HepG2 (cell line): ENCODE data around the gene MFSD6. TPM values are rescaled to one million over a fixed set of nuclear protein-coding genes. Genes with fewer than 3 reads are reported as not detected.

ENCODE experiments used
- ATAC-seq: fragments of 200-7000 bp; cut with Tn5 transposase; 3 replicates; pipeline ENCODE4 v1.9.1; 2020; ENCODE audit warnings: mild to moderate bottlenecking, moderate library complexity
- BruUV-seq: library from RNA; stranded (reverse); fragments of 400-500 nt; replicated peaks from 2 replicates; lab custom pipeline; 2021; lab: Mats Ljungman, UMichigan
- CTCF ChIA-PET: fragments of 300-600 bp; formaldehyde crosslinking; extraction: SDS; loops from one replicate; lab custom pipeline; 2021; ENCODE audit warnings: low total read pairs, inconsistent platforms, low intra/inter-chr PET ratio; lab: Yijun Ruan, JAX
- POLR2A ChIA-PET: fragments of 350-600 bp; sonication (Branson Sonifier 250); formaldehyde crosslinking; loops from one replicate; lab custom pipeline; 2020; ENCODE audit warnings: antibody characterized with exemption, inconsistent platforms; lab: Yijun Ruan, JAX
- DNase-seq: peaks from one replicate; pipeline ENCODE4 v3.0.0-alpha.2; 2015; ENCODE audit warnings: low spot score
- FAIRE-seq: peaks from 3 replicates; lab custom pipeline; 2011; peaks lifted over from hg19 to GRCh38; lab: Jason Lieb, UNC
- H2AFZ ChIP-seq: one replicate; pipeline ENCODE4 v1.6.1; 2011; ENCODE audit warnings: low read length, inconsistent platforms
- H3K27ac ChIP-seq: fragments of 300-600 bp; 3 replicates; pipeline ENCODE4 v1.8.0; 2011; ENCODE audit warnings: mixed run types, mild to moderate bottlenecking, mixed read lengths, low read length, inconsistent platforms; ENCODE audit not compliant: insufficient read depth; ENCODE audit errors: extremely low read length
- H3K27me3 ChIP-seq, 2 experiments: fragments of 200-600 bp in 1 of 2; 2 replicates in 1 of 2; 3 replicates in 1 of 2; pipeline versions ENCODE4 v1.6.0 to v1.8.0; 2011; ENCODE audit warnings: low read length in 2 of 2, mild to moderate bottlenecking in 2 of 2, moderate library complexity in 2 of 2, inconsistent platforms in 1 of 2; ENCODE audit not compliant: insufficient read depth in 2 of 2, control insufficient read depth in 1 of 2
- H3K36me3 ChIP-seq, 2 experiments: fragments of 200-600 bp in 1 of 2; replicated peaks in 1 of 2; 2 replicates in 1 of 2; 3 replicates in 1 of 2; pipeline versions ENCODE4 v1.5.1 to v1.8.0; 2011; ENCODE audit warnings: low read length in 2 of 2, inconsistent platforms in 1 of 2; ENCODE audit not compliant: insufficient read depth in 2 of 2, control insufficient read depth in 1 of 2
- H3K4me1 ChIP-seq: 2 replicates; pipeline ENCODE4 v1.5.1; 2012; ENCODE audit warnings: low read length, inconsistent platforms; ENCODE audit not compliant: insufficient read depth
- H3K4me2 ChIP-seq: 2 replicates; pipeline ENCODE4 v1.6.0; 2011; ENCODE audit warnings: low read depth, low read length, inconsistent platforms
- H3K4me3 ChIP-seq, 3 experiments: fragments of 200-600 bp in 1 of 3; sonication (generic), shearing (Covaris generic) in 1 of 3; replicated peaks in 1 of 3; 2 replicates each; pipeline ENCODE4 v1.5.1; 2011 to 2016; ENCODE audit warnings: low read length in 3 of 3, inconsistent platforms in 2 of 3, low read depth in 2 of 3, mild to moderate bottlenecking in 2 of 3, control low read depth in 1 of 3, mixed read lengths in 1 of 3; ENCODE audit not compliant: insufficient read depth in 1 of 3
- H3K79me2 ChIP-seq: one replicate; pipeline ENCODE4 v1.6.1; 2011; ENCODE audit warnings: low read length, inconsistent platforms; ENCODE audit not compliant: insufficient read depth
- H3K9ac ChIP-seq: 2 replicates; pipeline ENCODE4 v1.6.0; 2011; ENCODE audit warnings: mild to moderate bottlenecking, low read depth, low read length, inconsistent platforms; ENCODE audit not compliant: insufficient read depth
- H3K9me3 ChIP-seq: 2 replicates; pipeline ENCODE4 v1.5.1; 2012; ENCODE audit warnings: mild to moderate bottlenecking, low read length
- H4K20me1 ChIP-seq: 2 replicates; pipeline ENCODE4 v1.6.0; 2011; ENCODE audit warnings: inconsistent platforms, mild to moderate bottlenecking, low read length, moderate library complexity; ENCODE audit not compliant: insufficient read depth
- AFF4 ChIP-seq: sonication (generic); formaldehyde crosslinking; IDR thresholded peaks from 2 replicates; pipeline ENCODE4 v1.4.0; 2020; ENCODE audit warnings: missing genetic modification reagents
- CBX2 ChIP-seq, 2 experiments: fragments of 200-600 bp in 1 of 2; sonication (generic); formaldehyde crosslinking in 1 of 2; IDR thresholded peaks; 2 replicates each; pipeline versions ENCODE4 v1.7.0 to v1.8.1; 2018 to 2022; ENCODE audit warnings: low read depth in 2 of 2, low read length in 1 of 2, mild to moderate bottlenecking in 1 of 2, missing genetic modification reagents in 1 of 2
- FLYWCH1 ChIP-seq: sonication (generic); formaldehyde crosslinking; IDR thresholded peaks from 2 replicates; pipeline ENCODE4 v1.8.1; 2023; ENCODE audit warnings: mild to moderate bottlenecking, missing genetic modification reagents
- FOXK1 ChIP-seq: sonication (generic); formaldehyde crosslinking; IDR thresholded peaks from 2 replicates; pipeline ENCODE4 v1.4.0; 2020; ENCODE audit warnings: low read depth, missing genetic modification reagents, borderline replicate concordance
- GATA4 ChIP-seq: sonication (generic); IDR thresholded peaks from 2 replicates; pipeline ENCODE4 v1.6.1; 2016; ENCODE audit warnings: antibody characterized with exemption, low read depth, borderline replicate concordance
- GATAD1 ChIP-seq: IDR thresholded peaks from 2 replicates; pipeline ENCODE4 v1.6.1; 2016; ENCODE audit warnings: missing genetic modification reagents, missing compliant biosample characterization
- MTF1 ChIP-seq: sonication (generic); formaldehyde crosslinking; IDR thresholded peaks from 2 replicates; pipeline ENCODE4 v1.5.0; 2020; ENCODE audit warnings: missing genetic modification reagents
- NBN ChIP-seq: fragments of 450-650 bp; conservative IDR thresholded peaks from 2 replicates; pipeline ENCODE4 v1.6.1; 2017
- PAX8 ChIP-seq: sonication (generic); formaldehyde crosslinking; IDR thresholded peaks from 2 replicates; pipeline ENCODE4 v1.8.0; 2022; ENCODE audit warnings: mild to moderate bottlenecking, missing genetic modification reagents, borderline replicate concordance
- TEF ChIP-seq: sonication (generic); formaldehyde crosslinking; IDR thresholded peaks from 2 replicates; pipeline ENCODE4 v1.5.0; 2020; ENCODE audit warnings: missing genetic modification reagents
- ZBTB38 ChIP-seq: sonication (generic); formaldehyde crosslinking; IDR thresholded peaks from 2 replicates; pipeline ENCODE4 v1.5.1; 2020; ENCODE audit warnings: mild to moderate bottlenecking, missing genetic modification reagents
- ZNF605 ChIP-seq: sonication (generic); formaldehyde crosslinking; IDR thresholded peaks from 2 replicates; pipeline ENCODE4 v1.8.0; 2022; ENCODE audit warnings: mild to moderate bottlenecking, missing genetic modification reagents
- WGBS: methylation state at CpG from one replicate; pipeline ENCODE4 v1.1.6; 2017; ENCODE audit warnings: low lambda C conversion rate; 5-methylcytosine and 5-hydroxymethylcytosine counted together
- in situ Hi-C: cut with HindIII; loops from 2 replicates; pipeline ENCODE4 v1.10.0; 2017; ENCODE audit warnings: low pct_unique_long_range_greater_than_20kb; ENCODE audit not compliant: extremely low pct_ligation_motif_present
- intact Hi-C: fragments of 100-400 bp; cut with micrococcal nuclease; formaldehyde crosslinking; loops from one replicate; pipeline ENCODE4 v1.10.0; 2022; ENCODE audit not compliant: unreplicated experiment
- polyA plus RNA-seq, 8 experiments: library from polyadenylated mRNA; depleted of rRNA in 3 of 8; stranded (reverse) in 7 of 8; unstranded in 1 of 8; fragments of >200 nt; fragmentation: Illumina TruSeq in 4 of 8; extraction: Trizol in 4 of 8; gene quantifications; 2 replicates each; pipeline versions ENCODE4 v1.2.1 to v1.2.3, GENCODE V29; 2011 to 2016; ENCODE audit warnings: low read depth in 4 of 8, missing spikeins in 1 of 8, mixed read lengths in 1 of 8; ENCODE audit not compliant: insufficient read depth in 1 of 8
- total RNA-seq, 5 experiments: library from RNA; depleted of rRNA; stranded (reverse); fragments of >200 nt; fragmentation: Illumina TruSeq; extraction: Trizol; gene quantifications; 2 replicates each; pipeline ENCODE4 v1.2.3, GENCODE V29; 2016; ENCODE audit warnings: low read depth in 1 of 5
- TF ChIP-seq, protein P1 (sequence below): sonication (generic); formaldehyde crosslinking; IDR thresholded peaks from 2 replicates; pipeline ENCODE4 v1.4.0; 2020; ENCODE audit warnings: missing genetic modification reagents, mild to moderate bottlenecking, borderline replicate concordance

Gene MFSD6
- total and polyA plus RNA-seq, 2 of the 13 experiments (the other 11 are each of a cell fraction or from before 2014, with no cell fraction given), result 0.92 to 1.4 TPM

DNA sequence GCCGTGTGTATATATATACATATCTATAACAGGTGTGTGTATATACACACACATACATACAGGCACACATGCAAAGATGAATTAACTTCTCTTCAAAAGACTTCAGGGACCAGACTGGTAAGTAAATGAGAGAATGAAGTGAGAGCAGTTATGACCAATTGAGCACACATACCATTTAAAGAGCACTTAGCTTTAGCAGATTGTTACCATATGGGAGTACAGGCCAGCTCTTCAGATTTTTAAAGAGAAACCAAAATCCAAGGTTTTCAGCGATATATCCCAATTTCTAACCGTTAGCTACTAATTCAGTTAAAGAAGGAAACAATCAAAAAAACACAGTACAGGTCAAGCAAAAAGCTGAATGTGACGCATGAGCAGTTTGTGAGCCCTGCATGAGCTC lies 41.1 kb upstream of the MFSD6 start:
- ChIA-PET POLR2A (no interaction called here), CTCF (no interaction called here)
- Histone ChIP-seq H3K4me1 (peaks cover 1% of the 10 kb centered on the region; the same call in 1 of the 2 replicates), H3K9ac (no peak overlapping the region), H2AFZ (no peak overlapping the region), H3K27ac (no peak overlapping the region), H3K4me3 (no peak overlapping the region), H3K9me3 (no peaks in the 10 kb centered on the region), H3K4me2 (no peak overlapping the region), H3K27me3 (no peaks in the 10 kb centered on the region), H4K20me1 (no peaks in the 10 kb centered on the region), H3K79me2 (no peaks in the 10 kb centered on the region), H3K36me3 (peaks cover 0 to 14% of the 10 kb centered on the region in 2 experiments; a peak in 4 of 5 replicates)
- FAIRE-seq, result no peak
- DNase-seq, result no peak
- TF ChIP-seq GATA4 (no peak), PAX8 (CRISPR knock-in tag) (no peak), TEF (CRISPR knock-in tag) (no peak), ZBTB38 (no peak), NBN (no peak), GATAD1 (CRISPR knock-in tag) (no peak), CBX2 (IDR thresholded peaks at IDR 0.05; ENCODE audit: low read depth, low read length) (no peak), CBX2 (CRISPR knock-in tag; IDR thresholded peaks at IDR 0.05; ENCODE audit: low read depth) (no peak), FOXK1 (CRISPR knock-in tag) (no peak), AFF4 (CRISPR knock-in tag) (no peak), MTF1 (CRISPR knock-in tag) (no peak), FLYWCH1 (CRISPR knock-in tag) (no peak), ZNF605 (no peak)
- TF ChIP-seq, protein P1, sequence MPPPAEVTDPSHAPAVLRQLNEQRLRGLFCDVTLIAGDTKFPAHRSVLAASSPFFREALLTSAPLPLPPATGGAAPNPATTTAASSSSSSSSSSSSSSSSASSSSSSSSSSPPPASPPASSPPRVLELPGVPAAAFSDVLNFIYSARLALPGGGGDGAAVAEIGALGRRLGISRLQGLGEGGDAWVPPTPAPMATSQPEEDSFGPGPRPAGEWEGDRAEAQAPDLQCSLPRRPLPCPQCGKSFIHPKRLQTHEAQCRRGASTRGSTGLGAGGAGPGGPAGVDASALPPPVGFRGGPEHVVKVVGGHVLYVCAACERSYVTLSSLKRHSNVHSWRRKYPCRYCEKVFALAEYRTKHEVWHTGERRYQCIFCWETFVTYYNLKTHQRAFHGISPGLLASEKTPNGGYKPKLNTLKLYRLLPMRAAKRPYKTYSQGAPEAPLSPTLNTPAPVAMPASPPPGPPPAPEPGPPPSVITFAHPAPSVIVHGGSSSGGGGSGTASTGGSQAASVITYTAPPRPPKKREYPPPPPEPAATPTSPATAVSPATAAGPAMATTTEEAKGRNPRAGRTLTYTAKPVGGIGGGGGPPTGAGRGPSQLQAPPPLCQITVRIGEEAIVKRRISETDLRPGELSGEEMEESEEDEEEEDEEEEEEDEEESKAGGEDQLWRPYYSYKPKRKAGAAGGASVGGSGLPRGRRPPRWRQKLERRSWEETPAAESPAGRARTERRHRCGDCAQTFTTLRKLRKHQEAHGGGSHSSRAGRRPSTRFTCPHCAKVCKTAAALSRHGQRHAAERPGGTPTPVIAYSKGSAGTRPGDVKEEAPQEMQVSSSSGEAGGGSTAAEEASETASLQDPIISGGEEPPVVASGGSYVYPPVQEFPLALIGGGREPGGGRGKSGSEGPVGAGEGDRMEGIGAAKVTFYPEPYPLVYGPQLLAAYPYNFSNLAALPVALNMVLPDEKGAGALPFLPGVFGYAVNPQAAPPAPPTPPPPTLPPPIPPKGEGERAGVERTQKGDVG (CRISPR knock-in tag), result no peak
- no TSS peak for BruUV-seq
- in situ Hi-C loops (no loop called here), intact Hi-C loops (no loop called here)
- WGBS, result 95% methylated on average over 4 of the region's 4 CpGs
- no peak for ATAC-seq
